GM18519 (cell line): ENCODE data around the gene IRF4.
"Not testable (repeated sequence)": the region's sequence is repeated elsewhere in the genome, so short reads cannot be mapped to it uniquely, and the experiment has no call there.

Experiments used
- ATAC-seq: cut with Tn5 transposase; IDR thresholded peaks from one replicate; pipeline ENCODE4 v1.9.1; 2021; ENCODE audit warnings: mild to moderate bottlenecking, moderate library complexity; ENCODE audit not compliant: unreplicated experiment, low FRiP score

IRF4 gene

GRCh38 chr6:364609-365540 lies 26.7 kb upstream of the IRF4 start:
- peak; percentile 38 for ATAC-seq

DNA sequence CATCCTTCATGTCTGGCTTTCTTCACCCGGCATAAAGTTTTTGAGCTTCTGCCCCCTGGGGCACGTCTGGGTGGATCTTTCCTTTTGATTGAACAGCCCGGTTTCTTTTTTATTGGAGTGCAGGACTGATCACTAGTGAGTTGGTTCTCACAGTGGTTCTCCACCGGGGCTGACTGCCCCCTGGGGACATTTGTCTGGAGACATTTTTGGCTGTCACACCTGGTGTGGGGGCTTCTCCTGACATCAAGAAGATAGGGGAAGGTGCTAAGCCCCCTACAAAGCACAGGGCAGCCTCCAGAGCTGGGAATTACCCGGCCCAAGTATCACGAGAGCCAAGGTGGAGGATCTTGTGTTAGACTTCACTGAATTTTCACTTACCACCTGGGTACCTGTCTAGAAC lies 25.7 kb upstream of the IRF4 start:
- no peak for ATAC-seq

GRCh38 chr6:366389-367297 lies 24.9 kb upstream of the IRF4 start:
- no peak for ATAC-seq

DNA sequence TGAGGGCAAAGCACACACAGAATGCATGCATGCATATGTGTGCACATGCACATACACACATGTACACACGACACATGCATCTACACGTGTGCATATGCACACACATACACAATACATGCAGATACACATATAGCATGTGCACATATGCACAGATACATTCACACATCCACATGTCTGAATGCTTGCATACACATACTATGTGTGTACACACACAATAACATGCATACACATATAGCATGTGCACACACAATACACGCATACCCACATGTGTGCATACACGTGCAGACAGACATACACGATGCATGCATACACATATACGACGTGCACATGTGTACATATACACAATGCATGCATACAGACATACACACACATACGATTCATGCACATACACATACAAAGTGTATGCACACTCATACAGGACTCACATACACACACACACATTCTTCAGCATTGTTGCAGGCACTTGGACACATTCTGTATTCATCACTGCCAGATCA lies 24.2 kb upstream of the IRF4 start:
- no peak for ATAC-seq

GRCh38 chr6:367891-368630 lies 23.5 kb upstream of the IRF4 start:
- no peak for ATAC-seq

GRCh38 chr6:369559-370431 lies 21.8 kb upstream of the IRF4 start:
- no peak for ATAC-seq

DNA sequence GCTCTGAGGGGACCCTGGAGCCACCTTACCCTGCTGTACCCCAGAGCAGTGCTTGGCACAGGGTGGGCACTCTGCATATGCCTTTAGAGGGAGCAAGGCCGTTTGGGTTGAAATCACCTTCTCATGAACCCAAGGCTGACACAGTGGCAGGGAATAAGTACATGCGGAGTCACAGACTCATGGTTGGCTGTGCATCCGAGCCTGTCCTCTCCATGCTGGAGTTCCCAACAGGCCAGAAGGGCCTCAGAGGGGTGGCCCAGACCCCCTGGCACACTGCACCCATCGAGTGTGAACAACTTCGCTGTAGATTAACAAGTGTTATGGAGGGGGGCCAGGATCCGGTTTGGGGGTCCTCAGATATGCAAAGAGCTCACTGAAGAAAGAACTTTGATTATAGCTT lies 21.0 kb upstream of the IRF4 start:
- no peak for ATAC-seq

DNA sequence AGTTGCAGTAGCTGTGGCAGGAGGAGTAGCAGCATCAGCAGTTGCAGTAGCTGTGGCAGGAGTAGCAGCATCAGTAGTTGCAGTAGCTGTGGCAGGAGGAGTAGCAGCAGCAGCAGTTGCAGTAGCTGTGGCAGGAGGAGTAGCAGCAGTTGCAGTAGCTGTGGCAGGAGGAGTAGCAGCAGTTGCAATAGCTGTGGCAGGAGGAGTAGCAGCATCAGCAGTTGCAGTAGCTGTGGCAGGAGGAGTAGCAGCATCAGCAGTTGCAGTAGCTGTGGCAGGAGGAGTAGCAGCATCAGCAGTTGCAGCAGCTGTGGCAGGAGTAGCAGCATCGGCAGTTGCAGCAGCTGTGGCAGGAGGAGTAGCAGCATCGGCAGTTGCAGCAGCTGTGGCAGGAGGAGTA lies 19.7 kb upstream of the IRF4 start:
- not testable (repeated sequence) for ATAC-seq

DNA sequence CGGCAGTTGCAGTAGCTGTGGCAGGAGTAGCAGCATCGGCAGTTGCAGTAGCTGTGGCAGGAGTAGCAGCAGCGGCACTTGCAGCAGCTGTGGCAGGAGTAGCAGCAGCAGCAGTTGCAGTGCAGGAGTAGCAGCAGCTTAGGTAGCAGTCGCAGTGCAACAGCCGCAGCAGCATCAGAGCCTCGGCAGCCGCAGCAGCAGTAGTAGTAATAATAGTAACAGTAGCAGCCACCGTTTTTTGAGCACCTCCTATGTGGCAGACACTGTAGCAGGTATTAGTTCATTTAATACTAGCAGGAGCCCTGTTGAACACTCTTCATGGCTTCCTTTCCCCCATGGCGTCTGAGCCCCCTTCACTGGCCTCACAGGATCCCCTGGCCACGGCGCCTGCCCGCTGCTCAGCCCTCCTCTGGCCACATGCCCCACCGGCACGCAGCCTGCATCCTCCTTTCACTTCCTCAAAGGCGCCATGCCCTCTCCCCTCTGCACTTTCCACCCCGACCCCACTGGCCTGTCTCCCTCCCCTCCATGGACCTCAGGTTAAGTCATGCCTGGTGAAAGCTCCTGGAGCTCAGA lies 19.1 kb upstream of the IRF4 start:
- peak; percentile 32 for ATAC-seq

- ATAC-seq, result no peak
Observed at GRCh38 chr6:373031-373430, 18.5 kb upstream of the IRF4 start.

- ATAC-seq, result no peak
Observed at GRCh38 chr6:373773-374724, 17.5 kb upstream of the IRF4 start.

GRCh38 chr6:374956-375355 lies 16.6 kb upstream of the IRF4 start:
- ATAC-seq, result no peak

- no peak for ATAC-seq
Observed at GRCh38 chr6:376827-377640, 14.5 kb upstream of the IRF4 start.

- ATAC-seq, result not testable (repeated sequence)
Observed at GRCh38 chr6:377641-378020, 13.9 kb upstream of the IRF4 start.

GRCh38 chr6:378090-378957 lies 13.2 kb upstream of the IRF4 start:
- ATAC-seq, result no peak

- ATAC-seq, result no peak
Observed at GRCh38 chr6:378958-379409, 12.6 kb upstream of the IRF4 start.
